ENCODE measurements around the gene ZCCHC14.
"Not testable (repeated sequence)": the region's sequence is repeated elsewhere in the genome, so short reads cannot be mapped to it uniquely, and the experiment has no call there.

Gene ZCCHC14

DNA sequence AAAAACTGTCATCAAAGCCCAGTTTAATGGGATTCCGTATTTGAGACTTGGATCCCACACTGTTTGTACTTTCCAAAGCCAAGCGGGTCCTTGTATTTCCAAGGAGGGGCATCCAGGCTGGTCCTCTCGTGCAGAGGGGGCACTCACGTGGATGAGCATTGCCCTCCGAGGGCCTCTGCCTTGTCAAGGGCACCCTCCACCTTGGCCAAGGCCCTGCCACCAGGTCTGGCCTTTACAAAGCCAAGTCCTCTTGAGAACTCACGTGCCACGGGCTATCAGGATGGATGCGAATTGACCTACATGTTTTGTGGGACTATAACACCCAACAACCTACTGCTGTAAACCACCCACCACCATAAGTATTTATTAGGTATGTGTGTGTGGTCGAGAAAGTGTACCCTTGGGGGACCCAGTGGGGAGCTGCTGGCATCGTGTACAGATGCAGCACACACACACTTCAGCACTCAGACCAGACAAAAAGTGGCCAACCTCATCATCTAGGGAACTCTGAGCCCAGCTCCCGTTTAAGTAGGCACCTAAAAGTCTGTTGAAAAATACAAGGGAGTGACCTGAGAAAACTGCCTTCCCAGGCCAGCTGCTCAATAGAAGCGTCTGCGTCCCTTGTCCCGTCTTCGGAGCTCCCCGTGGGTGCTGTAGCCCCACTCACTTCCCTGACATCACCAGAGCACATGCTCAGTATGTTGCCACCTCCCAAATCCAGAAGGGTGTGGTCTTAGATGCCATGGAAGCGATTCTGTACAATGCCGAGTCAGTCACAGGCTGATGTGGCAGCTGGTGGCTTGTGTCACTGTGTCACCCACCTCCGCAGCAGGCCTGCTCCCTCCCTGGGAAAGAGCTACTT is 87.8 kb downstream of the ZCCHC14 start:
- no peak for DNase-seq

- DNase-seq = no peak
These were observed 97.5 kb downstream of the ZCCHC14 start for GRCh38 chr16:87395181-87395842.

- DNase-seq = no peak
These were observed 99.2 kb downstream of the ZCCHC14 start for GRCh38 chr16:87393680-87394055.

DNA sequence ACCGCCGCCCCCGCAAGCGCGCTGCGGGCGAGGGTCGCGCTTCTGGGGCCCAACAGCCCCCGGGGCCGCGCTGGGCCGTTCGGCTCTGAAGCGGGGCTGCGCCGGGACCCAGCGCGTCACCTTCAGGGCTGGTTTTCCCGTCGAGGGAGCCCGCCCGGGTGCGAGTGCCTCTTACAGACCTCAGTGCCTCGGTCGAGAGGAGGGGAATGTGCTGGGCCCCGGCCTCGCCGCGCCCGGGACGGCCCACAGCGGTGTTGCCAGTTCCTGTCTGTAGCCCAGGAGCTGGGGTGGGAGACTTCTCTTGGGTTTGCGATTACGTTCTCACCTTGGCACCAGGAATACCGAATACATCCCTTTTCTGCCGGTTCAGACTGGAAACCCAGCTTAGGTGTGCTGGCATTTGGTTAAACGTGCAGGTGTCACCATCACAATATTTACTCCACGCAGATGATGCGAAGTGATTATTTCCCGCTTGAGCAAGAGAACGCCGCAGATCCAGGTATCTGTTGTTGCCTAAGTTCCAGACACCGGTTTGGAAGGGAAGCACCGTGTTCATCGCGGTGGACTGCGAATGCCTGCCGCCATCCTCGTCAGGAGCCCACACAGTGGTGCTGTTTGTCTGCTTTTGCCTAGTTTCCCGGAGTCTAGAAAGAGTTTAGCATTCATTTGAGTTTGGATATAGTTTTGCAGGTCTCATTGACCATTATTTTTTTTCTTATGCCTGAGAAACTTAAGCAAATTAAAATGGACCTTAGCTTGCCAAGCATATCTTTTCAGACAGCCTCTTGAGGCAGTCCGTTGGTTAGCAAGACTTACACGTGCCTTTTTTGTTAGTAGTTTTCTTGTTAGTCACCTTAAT is 99.8 kb downstream of the ZCCHC14 start:
- peak in 1 of 2 donors; percentile 29 for DNase-seq

DNA sequence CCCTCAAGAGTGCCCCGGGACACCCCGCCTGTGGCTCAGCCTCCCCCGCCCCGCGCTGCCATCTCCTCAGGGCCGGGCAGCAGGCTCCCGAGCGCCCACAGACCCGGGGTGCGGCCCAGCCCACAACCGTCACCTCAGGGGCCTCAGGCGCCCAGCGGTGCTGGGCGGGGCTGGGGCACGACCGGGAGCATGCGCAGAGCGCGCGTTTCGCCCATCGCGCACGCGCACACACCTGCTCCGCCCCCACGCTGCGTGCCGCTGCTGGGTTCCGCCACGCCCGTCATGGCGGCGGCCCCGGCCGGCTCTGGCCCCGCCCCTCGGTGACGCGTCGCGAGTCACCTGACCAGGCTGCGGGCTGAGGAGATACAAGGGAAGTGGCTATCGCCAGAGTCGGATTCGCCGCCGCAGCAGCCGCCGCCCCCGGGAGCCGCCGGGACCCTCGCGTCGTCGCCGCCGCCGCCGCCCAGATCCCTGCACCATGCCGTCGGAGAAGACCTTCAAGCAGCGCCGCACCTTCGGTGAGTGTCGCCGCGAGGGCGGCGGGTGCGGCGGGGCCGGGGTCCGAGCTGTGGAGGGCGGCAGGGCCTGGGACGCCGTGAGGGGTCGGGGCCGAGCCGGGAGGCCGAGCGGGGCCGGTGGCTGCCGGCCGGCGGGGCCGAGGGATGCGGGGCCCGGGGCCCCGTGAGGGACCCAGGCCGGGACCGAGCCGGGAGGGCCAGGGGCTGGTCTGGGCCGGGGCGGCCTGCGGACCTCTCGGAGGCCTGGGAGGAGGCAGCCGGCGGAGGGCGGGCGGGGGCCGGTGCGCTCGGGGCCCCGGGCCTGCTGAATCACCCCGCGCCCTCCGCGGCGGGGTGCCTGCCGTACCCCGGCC is 100.6 kb downstream of the ZCCHC14 start, which contains the start of gene MAP1LC3B:
Gene MAP1LC3B (plus strand): TSS at position 387 of the 871 bp plus-strand sequence. CDS start 92 bp downstream, at position 479.
- DNase-seq = peak; percentile 80 to 96

GRCh38 chr16:87391324-87391949 is 101.4 kb downstream of the ZCCHC14 start:
- no peak for DNase-seq

DNA sequence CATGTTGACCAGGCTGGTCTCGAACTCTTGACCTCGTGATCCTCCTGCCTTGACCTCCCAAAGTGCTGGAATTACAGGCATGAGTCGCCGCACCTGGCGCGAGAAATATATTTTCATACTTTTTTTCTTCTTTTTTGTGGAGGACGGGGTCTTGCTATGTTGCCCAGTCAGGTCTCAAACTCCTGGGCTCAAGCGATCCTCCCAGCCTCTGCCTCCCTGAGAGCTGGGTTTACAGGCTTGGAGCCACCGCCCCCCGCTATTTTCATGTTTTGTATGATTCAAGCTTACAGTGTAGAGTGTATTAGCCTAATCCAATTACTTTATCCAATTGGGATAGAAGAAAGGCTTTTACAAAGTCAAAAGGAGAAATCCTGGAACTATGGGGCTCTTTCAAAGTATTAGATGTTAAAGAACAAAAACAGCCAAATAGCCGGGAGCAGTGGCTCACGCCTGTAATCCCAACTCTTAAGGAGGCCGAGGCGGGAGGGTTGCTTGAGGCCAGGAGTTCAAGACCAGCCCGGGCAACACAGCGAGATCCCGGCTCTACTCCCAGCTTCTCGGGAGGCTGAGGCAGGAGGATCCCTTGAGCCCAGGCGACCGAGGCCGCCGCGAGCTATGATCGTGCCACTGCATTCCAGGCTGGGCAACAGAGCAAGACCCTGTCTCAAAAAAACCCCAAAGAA is 102.0 kb downstream of the ZCCHC14 start:
- DNase-seq = no peak

GRCh38 chr16:87389914-87390313 is 102.9 kb downstream of the ZCCHC14 start:
- DNase-seq = not testable (repeated sequence)

DNA sequence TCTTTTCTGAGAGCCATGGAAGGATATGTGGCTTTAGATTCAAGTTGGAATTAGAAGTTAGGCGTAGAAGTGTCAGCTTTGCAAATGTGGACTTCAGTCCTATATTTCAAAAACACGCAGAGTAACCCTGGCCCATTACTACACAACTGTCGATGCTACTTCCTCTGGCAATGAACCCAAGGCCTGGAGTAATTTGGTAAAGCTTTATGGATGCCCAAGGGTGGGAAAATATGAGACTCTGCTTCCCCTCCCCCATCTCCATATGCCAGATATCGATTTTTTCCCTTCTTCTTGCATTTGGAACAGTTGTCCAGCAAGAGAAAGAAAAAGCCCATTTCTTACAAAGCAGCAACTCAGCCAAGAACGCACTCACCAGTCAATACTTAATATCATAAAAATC is 103.6 kb downstream of the ZCCHC14 start:
- DNase-seq = no peak

DNA sequence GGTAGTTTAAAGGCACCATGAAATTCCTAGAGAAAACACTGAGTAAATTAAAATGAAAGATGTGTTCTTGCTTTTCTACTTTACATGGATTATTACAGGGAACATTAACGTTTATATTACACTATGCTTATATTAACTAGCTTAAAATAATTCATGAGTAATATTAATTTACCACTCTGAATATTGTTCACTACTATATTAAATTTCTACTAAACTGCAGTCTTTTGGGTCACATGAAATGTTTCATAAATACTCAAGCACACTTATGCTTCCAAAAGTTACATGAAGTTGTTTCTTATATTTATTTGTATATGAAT is 104.0 kb downstream of the ZCCHC14 start:
- no peak for DNase-seq

DNA sequence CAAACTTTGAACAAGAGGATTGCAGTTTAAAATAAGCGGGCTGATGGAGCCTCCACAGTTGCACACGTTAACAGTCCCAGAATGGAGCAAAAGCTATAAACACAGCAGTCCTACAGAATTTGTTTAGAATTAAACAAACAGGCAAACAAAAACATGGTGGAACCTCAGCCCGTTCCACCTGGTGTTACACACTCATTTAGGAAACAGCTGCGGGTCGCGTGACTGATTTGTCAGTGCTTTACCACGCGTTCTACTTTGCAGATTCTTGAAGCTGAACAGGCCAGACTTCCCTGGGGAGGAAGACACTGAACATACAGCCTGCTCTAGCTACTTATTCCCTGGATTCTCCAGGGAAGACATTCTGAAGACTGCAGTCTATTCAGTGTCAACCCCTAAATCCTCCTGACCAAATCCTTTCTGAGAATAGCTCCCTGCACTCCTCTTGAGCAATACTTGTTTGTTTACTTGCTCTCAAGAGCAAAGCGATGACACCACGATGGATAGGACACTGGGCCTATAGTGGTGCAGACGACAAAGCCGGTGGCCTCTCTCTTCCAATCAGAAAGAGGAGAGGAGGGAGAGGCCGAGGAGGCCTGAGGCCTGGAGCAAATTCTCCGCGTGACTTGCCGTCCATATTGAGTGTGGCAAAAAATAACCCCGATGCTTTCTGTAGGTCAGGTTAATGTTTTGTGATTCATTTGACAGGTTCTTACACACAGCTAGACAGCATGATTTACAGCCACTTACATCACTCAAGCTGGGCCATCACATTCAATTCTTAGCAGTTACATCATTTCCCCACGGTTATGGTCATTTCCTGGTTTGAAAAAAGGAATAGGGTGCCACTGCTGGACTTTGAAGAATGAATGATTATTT is 104.6 kb downstream of the ZCCHC14 start:
- peak; percentile 66 to 95 for DNase-seq

DNA sequence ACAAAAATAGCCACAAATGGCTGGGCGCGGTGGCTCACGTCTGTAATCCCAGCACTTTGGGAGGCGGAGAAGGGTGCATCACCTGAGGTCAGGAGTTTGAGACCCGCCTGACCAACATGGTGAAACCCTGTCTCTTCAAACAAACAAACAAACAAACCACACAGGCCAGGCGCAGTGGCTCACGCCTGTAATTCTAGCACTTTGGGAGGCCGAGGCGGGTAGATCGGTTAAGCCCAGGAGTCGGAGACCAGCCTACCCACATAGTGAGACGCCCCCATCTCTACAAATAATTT is 108.0 kb downstream of the ZCCHC14 start:
- DNase-seq = not testable (repeated sequence)

- DNase-seq = no peak
These were observed 108.5 kb downstream of the ZCCHC14 start for GRCh38 chr16:87384162-87384874.

- peak; percentile 82 to 99 for DNase-seq
These were observed 109.2 kb downstream of the ZCCHC14 start, which contains the start of gene FBXO31 for GRCh38 chr16:87383505-87384161. Gene FBXO31, minus strand, starts transcription at chr16:87383776. Its CDS starts 32 bp downstream, at chr16:87383744.

GRCh38 chr16:87382023-87382785 is 110.6 kb downstream of the ZCCHC14 start:
- DNase-seq = no peak

DNA sequence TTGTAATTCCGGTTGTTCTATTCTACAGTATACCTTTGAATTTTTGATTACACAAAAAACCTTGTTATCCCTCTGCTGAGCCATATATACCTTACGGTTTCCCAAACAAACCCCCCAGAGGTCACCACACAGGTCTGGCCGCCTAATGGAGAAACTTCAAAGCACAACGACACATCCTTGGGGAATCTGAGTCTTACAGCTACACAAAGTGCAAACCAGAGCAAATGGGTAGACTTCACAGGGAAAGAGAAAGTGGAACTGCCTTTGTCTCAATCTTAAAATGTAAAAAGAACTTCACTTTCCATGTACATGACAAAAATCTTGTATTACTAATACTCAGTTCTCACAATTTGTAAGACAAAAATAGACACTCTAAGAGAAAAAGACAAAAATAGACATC is 111.9 kb downstream of the ZCCHC14 start:
- DNase-seq = no peak

DNA sequence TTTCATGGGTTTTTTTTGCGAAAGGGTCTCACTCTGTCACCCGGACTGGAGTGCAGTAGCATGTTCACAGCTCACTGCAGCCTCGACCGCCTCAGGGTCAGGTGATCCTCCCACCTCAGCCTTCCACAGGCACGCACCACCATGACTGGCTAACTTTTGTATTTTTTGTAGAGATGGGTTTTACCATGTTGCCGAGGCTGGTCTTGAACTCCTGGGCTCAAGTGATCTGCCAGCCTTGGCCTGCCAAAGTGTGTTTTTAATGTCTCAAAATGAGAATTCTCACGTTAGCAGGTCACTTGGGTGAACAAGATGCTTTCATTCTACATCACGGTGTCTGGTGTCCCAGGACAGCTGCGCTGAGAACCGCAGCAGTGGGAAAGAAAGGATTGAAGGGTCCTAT is 112.4 kb downstream of the ZCCHC14 start:
- DNase-seq = no peak

DNA sequence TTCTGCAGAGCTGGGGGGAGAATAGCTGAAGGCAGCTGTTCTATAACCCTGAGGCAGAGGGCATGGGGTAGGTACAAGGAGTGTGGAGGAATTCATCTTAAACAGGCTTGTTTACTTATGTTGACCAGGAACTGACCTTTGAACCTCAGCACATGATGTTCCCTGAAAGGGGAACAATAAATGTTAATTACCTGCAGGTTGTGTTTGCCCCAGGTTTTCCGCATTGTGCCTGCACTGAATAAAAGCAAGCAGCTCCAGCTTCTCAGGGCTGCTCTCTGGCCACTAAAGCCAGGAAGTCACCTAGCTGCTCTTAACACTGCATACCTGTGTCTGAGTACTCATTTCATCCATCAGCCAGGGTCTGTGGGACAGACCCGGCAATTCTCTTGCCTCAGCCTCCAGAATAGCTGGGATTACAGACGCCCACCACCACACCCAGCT is 113.5 kb downstream of the ZCCHC14 start:
- not testable (repeated sequence) for DNase-seq
